ENCODE data around the gene OR52K2. TPM values are rescaled to one million over a fixed set of nuclear protein-coding genes. Genes with fewer than 3 reads are reported as not detected.

The OR52K2 gene
- total RNA-seq, 1 experiment from 2014 or later: not detected

- H3K27ac ChIP-seq: no peak overlapping the region
- no TSS peak for BruUV-seq (replicated peaks)
- no peaks in the 10 kb centered on the region for H3K27me3 ChIP-seq (ENCODE audit: insufficient read depth, low read depth)
- no peaks in the 10 kb centered on the region for H3K9me3 ChIP-seq (ENCODE audit: insufficient read depth, low read depth)
- H3K4me1 ChIP-seq (replicated peaks; ENCODE audit: insufficient read depth): no peaks in the 10 kb centered on the region
- no peaks in the 10 kb centered on the region for H3K36me3 ChIP-seq (ENCODE audit: low read depth)
- no peaks in the 10 kb centered on the region for H3F3A ChIP-seq (ENCODE audit: insufficient read depth, low read depth)
- no peaks in the 10 kb centered on the region for H3K79me2 ChIP-seq (ENCODE audit: low read depth)
- no peak overlapping the region for H2AFZ ChIP-seq
- intact Hi-C loops (cut with micrococcal nuclease; ENCODE audit: unreplicated experiment): no loop called here
- H3K4me3 ChIP-seq: no peak overlapping the region
- ChIA-PET CTCF (no interaction called here), POLR2A (ENCODE audit: unreplicated experiment) (no interaction called here)
- H3K9me2 ChIP-seq (ENCODE audit: insufficient read depth): no peaks in the 10 kb centered on the region
- H3K4me2 ChIP-seq: no peak overlapping the region
- H4K20me1 ChIP-seq (ENCODE audit: insufficient read depth): no peaks in the 10 kb centered on the region
- DNase-seq: no peak
- TF ChIP-seq EZH2 (IDR thresholded peaks at IDR 0.05; ENCODE audit: low read depth): no peak
Measured at GRCh38 chr11:4436411-4436810, 12.7 kb upstream of the OR52K2 start.

GRCh38 chr11:4441515-4441914 is 7.6 kb upstream of the OR52K2 start:
- POLR2A ChIA-PET (ENCODE audit: unreplicated experiment): no interaction called here

GRCh38 chr11:4443232-4443891 is 5.7 kb upstream of the OR52K2 start:
- Histone ChIP-seq H3K79me2 (ENCODE audit: low read depth) (no peaks in the 10 kb centered on the region), H4K20me1 (ENCODE audit: insufficient read depth) (no peaks in the 10 kb centered on the region), H3K27me3 (ENCODE audit: insufficient read depth, low read depth) (no peaks in the 10 kb centered on the region), H3K27ac (no peak overlapping the region), H2AFZ (no peak overlapping the region), H3K9me2 (ENCODE audit: insufficient read depth) (no peaks in the 10 kb centered on the region), H3F3A (ENCODE audit: insufficient read depth, low read depth) (no peaks in the 10 kb centered on the region), H3K9me3 (ENCODE audit: insufficient read depth, low read depth) (no peaks in the 10 kb centered on the region), H3K4me2 (no peak overlapping the region), H3K4me3 (no peak overlapping the region), H3K36me3 (ENCODE audit: low read depth) (no peaks in the 10 kb centered on the region), H3K4me1 (replicated peaks; ENCODE audit: insufficient read depth) (no peaks in the 10 kb centered on the region)
- no peak for TF ChIP-seq CTCF (conservative IDR thresholded peaks at IDR 0.05)
- TF ChIP-seq EZH2 (IDR thresholded peaks at IDR 0.05; ENCODE audit: low read depth): no peak
- CTCF ChIA-PET: no interaction called here
- POLR2A ChIA-PET (ENCODE audit: unreplicated experiment): no interaction called here
- no TSS peak for BruUV-seq (replicated peaks)
- no peak for DNase-seq
- intact Hi-C loops (cut with micrococcal nuclease; ENCODE audit: unreplicated experiment): no loop called here

More at GRCh38 chr11:4441515-4441914, 7.6 kb upstream of the OR52K2 start:
- Histone ChIP-seq H3K36me3 (ENCODE audit: low read depth) (no peaks in the 10 kb centered on the region), H3K9me3 (ENCODE audit: insufficient read depth, low read depth) (no peaks in the 10 kb centered on the region), H3K4me3 (no peak overlapping the region), H3K79me2 (ENCODE audit: low read depth) (no peaks in the 10 kb centered on the region), H3K27ac (no peak overlapping the region), H3K27me3 (ENCODE audit: insufficient read depth, low read depth) (no peaks in the 10 kb centered on the region), H3K9me2 (ENCODE audit: insufficient read depth) (no peaks in the 10 kb centered on the region), H2AFZ (no peak overlapping the region), H3F3A (ENCODE audit: insufficient read depth, low read depth) (no peaks in the 10 kb centered on the region), H3K4me2 (no peak overlapping the region), H3K4me1 (replicated peaks; ENCODE audit: insufficient read depth) (no peaks in the 10 kb centered on the region), H4K20me1 (ENCODE audit: insufficient read depth) (no peaks in the 10 kb centered on the region)
- DNase-seq: no peak
- CTCF ChIA-PET: no interaction called here
- intact Hi-C loops (cut with micrococcal nuclease; ENCODE audit: unreplicated experiment): no loop called here
- BruUV-seq (replicated peaks): no TSS peak
- TF ChIP-seq CTCF (conservative IDR thresholded peaks at IDR 0.05): no peak
- no peak for TF ChIP-seq EZH2 (IDR thresholded peaks at IDR 0.05; ENCODE audit: low read depth)

- POLR2A ChIA-PET (ENCODE audit: unreplicated experiment): no interaction called here
- Histone ChIP-seq H3K9me2 (ENCODE audit: insufficient read depth) (no peaks in the 10 kb centered on the region), H3K9me3 (ENCODE audit: insufficient read depth, low read depth) (no peaks in the 10 kb centered on the region), H4K20me1 (ENCODE audit: insufficient read depth) (no peaks in the 10 kb centered on the region), H3K4me3 (no peak overlapping the region), H3K79me2 (ENCODE audit: low read depth) (no peaks in the 10 kb centered on the region), H3K4me2 (no peak overlapping the region), H3K27me3 (ENCODE audit: insufficient read depth, low read depth) (no peaks in the 10 kb centered on the region), H3F3A (ENCODE audit: insufficient read depth, low read depth) (no peaks in the 10 kb centered on the region), H3K4me1 (replicated peaks; ENCODE audit: insufficient read depth) (no peaks in the 10 kb centered on the region), H3K36me3 (ENCODE audit: low read depth) (no peaks in the 10 kb centered on the region), H3K27ac (no peak overlapping the region), H2AFZ (no peak overlapping the region)
- intact Hi-C loops (cut with micrococcal nuclease; ENCODE audit: unreplicated experiment): no loop called here
- no peak for DNase-seq
- BruUV-seq (replicated peaks): no TSS peak
- TF ChIP-seq CTCF (conservative IDR thresholded peaks at IDR 0.05): no peak
- no peak for TF ChIP-seq EZH2 (IDR thresholded peaks at IDR 0.05; ENCODE audit: low read depth)
- CTCF ChIA-PET: no interaction called here
Measured at GRCh38 chr11:4453118-4453517, 4.0 kb downstream of the OR52K2 start.

Data from PC-9 (cell line).